HEK293 (cell line): ENCODE results near the gene ENAH.
A peak's percentile ranks its signal among the peaks of the same experiment; 100 is the strongest.

Experiments
- CTCF ChIA-PET: fragments of 350-600 bp; formaldehyde crosslinking; extraction: SDS; loops from one replicate; lab custom pipeline; 2021; ENCODE audit warnings: antibody characterized with exemption; lab: Yijun Ruan, JAX
- POLR2A ChIA-PET: fragments of 300-600 bp; formaldehyde crosslinking; extraction: SDS; loops from one replicate; lab custom pipeline; 2020; ENCODE audit warnings: antibody characterized with exemption, inconsistent platforms; lab: Yijun Ruan, JAX
- H3K27ac ChIP-seq: fragments of 200-500 bp; sonication (Bioruptor generic); 2 replicates; pipeline ENCODE4 v1.5.1; 2014; ENCODE audit warnings: low read depth, low read length, control low read depth, inconsistent platforms; ENCODE audit errors: extremely low read depth
- H3K36me3 ChIP-seq, 2 experiments: fragments of 200-500 bp in 1 of 2; sonication (Bioruptor generic) in 1 of 2; 1 replicate in 1 of 2; 2 replicates in 1 of 2; pipeline ENCODE4 v1.5.1; 2014 to 2017; ENCODE audit warnings: inconsistent platforms in 2 of 2, low read length in 2 of 2; ENCODE audit not compliant: control insufficient read depth in 2 of 2, insufficient read depth in 1 of 2
- H3K4me1 ChIP-seq: fragments of 200-500 bp; sonication (Bioruptor generic); 2 replicates; pipeline ENCODE4 v1.5.1; 2014; ENCODE audit warnings: mild to moderate bottlenecking, low read length, inconsistent platforms; ENCODE audit not compliant: control insufficient read depth, insufficient read depth
- H3K4me3 ChIP-seq: 2 replicates; pipeline ENCODE4 v1.5.1; 2011; ENCODE audit warnings: low read depth, mild to moderate bottlenecking, control low read depth, low read length, moderate library complexity
- H3K9me3 ChIP-seq: fragments of 200-500 bp; sonication (Bioruptor generic); 2 replicates; pipeline ENCODE4 v1.5.1; 2014; ENCODE audit warnings: low read depth, low read length, inconsistent platforms; ENCODE audit not compliant: control insufficient read depth, insufficient read depth
- HIC1 ChIP-seq: fragments of 450-650 bp; formaldehyde crosslinking; IDR thresholded peaks from 2 replicates; pipeline ENCODE4 v1.5.1; 2016; ENCODE audit warnings: missing biosample characterization, missing genetic modification characterization
- HOXC10 ChIP-seq: sonication (generic); formaldehyde crosslinking; IDR thresholded peaks from 2 replicates; pipeline ENCODE4 v1.8.1; 2023; ENCODE audit warnings: mild to moderate bottlenecking, missing genetic modification reagents
- PRDM2 ChIP-seq: fragments of 450-650 bp; formaldehyde crosslinking; IDR thresholded peaks from 2 replicates; pipeline ENCODE4 v1.5.1; 2016; ENCODE audit warnings: missing biosample characterization, missing genetic modification characterization, borderline replicate concordance
- REPIN1 ChIP-seq: fragments of 450-650 bp; formaldehyde crosslinking; IDR thresholded peaks from 2 replicates; pipeline ENCODE4 v1.5.1; 2017; ENCODE audit warnings: missing biosample characterization, missing genetic modification characterization, low read depth
- ZFHX2 ChIP-seq: fragments of 450-650 bp; formaldehyde crosslinking; conservative IDR thresholded peaks from 2 replicates; pipeline ENCODE4 v1.5.1; 2016; ENCODE audit warnings: missing biosample characterization, missing genetic modification characterization
- ZIC2 ChIP-seq: fragments of 450-650 bp; formaldehyde crosslinking; IDR thresholded peaks from 2 replicates; pipeline ENCODE4 v1.5.1; 2016; ENCODE audit warnings: missing biosample characterization, missing genetic modification characterization
- ZNF133 ChIP-seq: fragments of 450-650 bp; formaldehyde crosslinking; IDR thresholded peaks from 2 replicates; pipeline ENCODE4 v1.5.1; 2016; ENCODE audit warnings: missing biosample characterization, missing genetic modification characterization
- ZNF214 ChIP-seq: fragments of 450-650 bp; formaldehyde crosslinking; IDR thresholded peaks from 2 replicates; pipeline ENCODE4 v1.5.1; 2017; ENCODE audit warnings: missing biosample characterization, mild to moderate bottlenecking, missing genetic modification characterization, borderline replicate concordance
- ZNF223 ChIP-seq: fragments of 450-650 bp; formaldehyde crosslinking; IDR thresholded peaks from 2 replicates; pipeline ENCODE4 v1.5.1; 2016; ENCODE audit warnings: missing biosample characterization, missing genetic modification characterization
- ZNF362 ChIP-seq: fragments of 450-650 bp; formaldehyde crosslinking; IDR thresholded peaks from 2 replicates; pipeline ENCODE4 v1.5.1; 2016; ENCODE audit warnings: missing biosample characterization, missing genetic modification characterization
- ZNF433 ChIP-seq: fragments of 450-650 bp; formaldehyde crosslinking; IDR thresholded peaks from 2 replicates; pipeline ENCODE4 v1.5.1; 2016; ENCODE audit warnings: missing biosample characterization, missing genetic modification characterization, low read depth
- ZNF514 ChIP-seq: fragments of 450-650 bp; formaldehyde crosslinking; IDR thresholded peaks from 2 replicates; pipeline ENCODE4 v1.5.1; 2016; ENCODE audit warnings: missing biosample characterization, missing genetic modification characterization
- ZNF621 ChIP-seq: fragments of 450-650 bp; formaldehyde crosslinking; IDR thresholded peaks from 2 replicates; pipeline ENCODE4 v1.5.1; 2017; ENCODE audit warnings: missing biosample characterization, missing genetic modification characterization
- ZNF670 ChIP-seq: fragments of 450-650 bp; formaldehyde crosslinking; IDR thresholded peaks from 2 replicates; pipeline ENCODE4 v1.5.1; 2016; ENCODE audit warnings: missing biosample characterization, missing genetic modification characterization, low read depth
- ZNF768 ChIP-seq: fragments of 450-650 bp; formaldehyde crosslinking; IDR thresholded peaks from 2 replicates; pipeline ENCODE4 v1.5.1; 2018; ENCODE audit warnings: missing biosample characterization, mild to moderate bottlenecking, missing genetic modification characterization
- TF ChIP-seq, protein P1 (sequence below): fragments of 450-650 bp; formaldehyde crosslinking; IDR thresholded peaks from 2 replicates; pipeline ENCODE4 v1.5.1; 2016; ENCODE audit warnings: missing biosample characterization, missing genetic modification characterization, low read depth

The ENAH gene

DNA sequence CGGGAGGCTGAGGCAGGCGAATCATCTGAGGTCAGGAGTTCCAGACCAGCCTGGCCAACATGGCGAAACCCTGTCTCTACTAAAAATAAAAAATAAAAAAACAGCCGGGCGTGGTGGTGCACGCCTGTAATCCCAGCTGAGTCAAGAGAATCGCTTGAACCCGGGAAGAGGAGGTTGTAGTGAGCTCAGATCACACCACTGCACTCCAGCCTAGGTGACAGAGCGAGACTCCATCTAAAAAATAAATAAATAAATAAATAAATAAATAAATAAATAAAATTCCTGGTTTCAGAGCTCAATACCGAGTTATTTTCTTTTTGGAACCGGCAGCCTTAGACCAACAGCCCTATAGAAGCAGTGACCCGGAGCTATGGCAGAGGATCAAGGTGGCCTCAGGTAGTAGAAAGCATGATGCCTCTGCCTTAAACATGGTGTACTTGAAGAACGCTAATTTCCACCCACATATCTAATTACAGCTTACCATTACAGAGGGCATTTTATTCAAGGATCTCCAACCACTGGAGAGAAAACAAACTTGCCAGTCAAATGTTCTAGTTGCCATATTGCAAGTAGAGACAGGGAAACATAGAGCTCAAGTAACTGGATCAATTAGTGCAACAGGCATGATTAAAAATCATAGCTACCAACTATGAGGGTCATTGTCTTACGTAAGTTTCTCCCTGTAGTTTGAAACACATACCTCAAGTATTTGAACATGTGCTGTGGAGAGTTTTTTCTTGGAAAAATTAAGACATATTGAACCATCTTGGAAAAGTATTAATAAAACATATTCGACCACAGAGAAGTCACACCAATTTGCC lies 2.0 kb upstream of the ENAH start (continued):
- TF ChIP-seq ZFHX2 (tag by site-specific recombination): peak; percentile 39; the same call in 1 of the 2 replicates
- TF ChIP-seq PRDM2 (tag by site-specific recombination): no peak
- no peak for TF ChIP-seq ZNF768
- TF ChIP-seq, protein P1, sequence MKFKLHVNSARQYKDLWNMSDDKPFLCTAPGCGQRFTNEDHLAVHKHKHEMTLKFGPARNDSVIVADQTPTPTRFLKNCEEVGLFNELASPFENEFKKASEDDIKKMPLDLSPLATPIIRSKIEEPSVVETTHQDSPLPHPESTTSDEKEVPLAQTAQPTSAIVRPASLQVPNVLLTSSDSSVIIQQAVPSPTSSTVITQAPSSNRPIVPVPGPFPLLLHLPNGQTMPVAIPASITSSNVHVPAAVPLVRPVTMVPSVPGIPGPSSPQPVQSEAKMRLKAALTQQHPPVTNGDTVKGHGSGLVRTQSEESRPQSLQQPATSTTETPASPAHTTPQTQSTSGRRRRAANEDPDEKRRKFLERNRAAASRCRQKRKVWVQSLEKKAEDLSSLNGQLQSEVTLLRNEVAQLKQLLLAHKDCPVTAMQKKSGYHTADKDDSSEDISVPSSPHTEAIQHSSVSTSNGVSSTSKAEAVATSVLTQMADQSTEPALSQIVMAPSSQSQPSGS (tag by site-specific recombination): no peak
- TF ChIP-seq ZIC2: no peak
- TF ChIP-seq ZNF223 (tag by site-specific recombination): peak; percentile 87
- no peak; the same call in none of the 2 replicates for TF ChIP-seq ZNF514 (tag by site-specific recombination)
- no peak for TF ChIP-seq ZNF621
- no peak for TF ChIP-seq ZNF133 (tag by site-specific recombination)
- TF ChIP-seq ZNF362 (tag by site-specific recombination): peak; percentile 80; the same call in 1 of the 2 replicates
- peak; percentile 53; the same call in 1 of the 2 replicates for TF ChIP-seq ZNF214 (tag by site-specific recombination)
- TF ChIP-seq REPIN1 (tag by site-specific recombination): peak; percentile 64; the same call in 1 of the 2 replicates
- no peak for TF ChIP-seq HOXC10 (CRISPR knock-in tag)
- TF ChIP-seq ZNF670 (tag by site-specific recombination): 0 out of 2 replicates have a peak, but pooled peaks have one; percentile 72
- TF ChIP-seq, all 188 proteins: peak for 72

- Histone ChIP-seq H3K4me1 (peaks cover 49% of the 10 kb centered on the region), H3K36me3 (no peaks in the 10 kb centered on the region; a peak in 1 of 3 replicates), H3K4me3 (no peak overlapping the region; the same call in 1 of the 2 replicates), H3K27ac (peak overlapping the region; percentile 100; the same call in 1 of the 2 replicates), H3K9me3 (no peaks in the 10 kb centered on the region)
- ChIA-PET CTCF (interaction anchor here (0.6 to 2.5 kb wide), 10 partner anchors 17 to 282 kb away, joined by 3 to 24 read pairs (median 5); no protein-coding TSS in a partner anchor), POLR2A (interaction anchor here (0.7 to 3.1 kb wide), 17 partner anchors 9 to 408 kb away, joined by 3 to 40 read pairs (median 7); partner anchors contain the start of genes H3-3A and SRP9)
- TF ChIP-seq ZNF433 (tag by site-specific recombination): no peak
- no peak for TF ChIP-seq HIC1
- TF ChIP-seq PRDM2 (tag by site-specific recombination): no peak
Observed at GRCh38 chr1:225654277-225654597, 1.3 kb upstream of the ENAH start.
